Neural crest cell (in vitro differentiated cells): ENCODE results near the gene PCNP. TPM values are rescaled to one million over a fixed set of nuclear protein-coding genes. Genes with fewer than 3 reads are reported as not detected.

ENCODE experiments used
- DNase-seq: peaks from one replicate; pipeline ENCODE4 v3.0.0; 2021; ENCODE audit warnings: low read depth, mixed read lengths, low spot score
- H3K27ac Mint-ChIP-seq: one replicate; pipeline ENCODE4 v1.8.0; 2021; ENCODE audit warnings: mild to moderate bottlenecking, mixed read lengths; ENCODE audit not compliant: unreplicated experiment
- H3K27me3 Mint-ChIP-seq: 2 replicates; pipeline ENCODE4 v1.8.0; 2021; ENCODE audit warnings: low read depth, mild to moderate bottlenecking, mixed read lengths
- H3K36me3 Mint-ChIP-seq: 2 replicates; pipeline ENCODE4 v1.8.0; 2021; ENCODE audit warnings: low read depth, mild to moderate bottlenecking, mixed read lengths
- H3K4me1 Mint-ChIP-seq: 2 replicates; pipeline ENCODE4 v1.8.0; 2021; ENCODE audit warnings: mixed read lengths
- H3K4me3 Mint-ChIP-seq: one replicate; pipeline ENCODE4 v1.8.0; 2021; ENCODE audit warnings: mild to moderate bottlenecking, mixed read lengths
- H3K9me3 Mint-ChIP-seq: 2 replicates; pipeline ENCODE4 v1.8.0; 2021; ENCODE audit warnings: mixed read lengths
- total RNA-seq: library from RNA; stranded (reverse); gene quantifications from 2 replicates; pipeline ENCODE4 v1.2.1, GENCODE V29; 2021
- TF ChIP-seq, protein P1 (sequence below): fragments of 200-600 bp; sonication (generic); conservative IDR thresholded peaks from 2 replicates; pipeline ENCODE4 v1.5.0; 2021; ENCODE audit warnings: antibody characterized with exemption, mild to moderate bottlenecking

PCNP gene
- total RNA-seq, 1 donor from 2014 or later, result 153 TPM

DNA sequence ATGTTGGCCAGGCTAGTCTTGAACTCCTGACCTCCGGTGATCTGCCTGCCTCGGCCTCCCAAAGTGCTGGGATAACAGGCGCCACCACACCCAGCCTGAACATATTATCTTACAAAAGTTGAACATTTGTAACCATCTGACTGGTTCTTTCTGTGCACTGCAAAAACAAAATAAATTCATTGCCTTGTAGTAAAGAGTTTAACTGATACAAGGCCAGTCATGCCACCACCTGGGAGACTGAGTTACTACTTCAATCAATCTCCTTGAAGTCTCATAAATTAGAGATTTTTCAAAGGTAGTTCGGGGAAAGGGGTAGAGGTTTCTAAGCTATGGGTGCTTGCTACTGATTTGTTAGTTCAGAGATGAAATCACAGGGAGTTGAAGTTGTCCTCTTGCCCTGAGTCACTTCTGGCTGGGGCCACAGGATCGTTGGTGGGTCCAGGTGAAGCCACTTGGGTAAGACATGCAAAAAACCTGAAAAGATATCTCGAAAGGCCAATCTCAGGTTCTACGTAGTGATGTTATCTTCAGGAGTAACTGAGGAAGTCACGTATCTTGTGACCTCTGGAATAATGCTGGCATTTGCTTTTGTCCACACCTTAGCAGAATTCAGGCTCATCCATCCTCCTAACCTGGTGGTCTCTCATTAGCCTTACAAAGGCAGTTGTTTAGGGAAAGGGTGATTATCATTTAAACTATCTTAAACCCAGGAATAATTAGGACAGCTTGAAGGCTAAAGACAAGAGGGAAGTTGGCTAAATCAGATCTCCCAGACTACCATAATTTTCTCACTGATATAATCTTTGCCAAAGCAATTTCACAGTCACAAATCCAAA, 69.2 kb downstream of the PCNP start:
- Mint-ChIP-seq H3K4me1 (no peaks in the 10 kb centered on the region), H3K27ac (no peak overlapping the region), H3K4me3 (no peak overlapping the region), H3K36me3 (peaks cover 2% of the 10 kb centered on the region), H3K27me3 (no peaks in the 10 kb centered on the region), H3K9me3 (no peaks in the 10 kb centered on the region)
- TF ChIP-seq, protein P1, sequence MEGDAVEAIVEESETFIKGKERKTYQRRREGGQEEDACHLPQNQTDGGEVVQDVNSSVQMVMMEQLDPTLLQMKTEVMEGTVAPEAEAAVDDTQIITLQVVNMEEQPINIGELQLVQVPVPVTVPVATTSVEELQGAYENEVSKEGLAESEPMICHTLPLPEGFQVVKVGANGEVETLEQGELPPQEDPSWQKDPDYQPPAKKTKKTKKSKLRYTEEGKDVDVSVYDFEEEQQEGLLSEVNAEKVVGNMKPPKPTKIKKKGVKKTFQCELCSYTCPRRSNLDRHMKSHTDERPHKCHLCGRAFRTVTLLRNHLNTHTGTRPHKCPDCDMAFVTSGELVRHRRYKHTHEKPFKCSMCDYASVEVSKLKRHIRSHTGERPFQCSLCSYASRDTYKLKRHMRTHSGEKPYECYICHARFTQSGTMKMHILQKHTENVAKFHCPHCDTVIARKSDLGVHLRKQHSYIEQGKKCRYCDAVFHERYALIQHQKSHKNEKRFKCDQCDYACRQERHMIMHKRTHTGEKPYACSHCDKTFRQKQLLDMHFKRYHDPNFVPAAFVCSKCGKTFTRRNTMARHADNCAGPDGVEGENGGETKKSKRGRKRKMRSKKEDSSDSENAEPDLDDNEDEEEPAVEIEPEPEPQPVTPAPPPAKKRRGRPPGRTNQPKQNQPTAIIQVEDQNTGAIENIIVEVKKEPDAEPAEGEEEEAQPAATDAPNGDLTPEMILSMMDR, result no peak
- no peak for DNase-seq

Other genes with a start within 250 kb of the PCNP start
- 26.2 and 26.8 TPM in 2 replicates for gene SENP7, start 61.0 kb upstream of the PCNP start, total RNA-seq
- 28.9 and 31.0 TPM in 2 replicates for gene TRMT10C, start 12.3 kb upstream of the PCNP start, total RNA-seq
- 16.6 and 17.2 TPM in 2 replicates for gene ZBTB11, start 103.0 kb downstream of the PCNP start, total RNA-seq
- 1,315 and 1,351 TPM in 2 replicates for gene RPL24, start 112.5 kb downstream of the PCNP start, total RNA-seq
- gene CEP97, start 150.4 kb downstream of the PCNP start, total RNA-seq, result 25.1 and 27.4 TPM in 2 replicates
- 23.0 and 25.7 TPM in 2 replicates for gene NXPE3, start 205.0 kb downstream of the PCNP start, total RNA-seq